Measurements from ENCODE around the gene DAAM1. TPM values are rescaled to one million over a fixed set of nuclear protein-coding genes. Genes with fewer than 3 reads are reported as not detected.

The DAAM1 gene
- total RNA-seq, 1 donor from 2014 or later = 42.0 TPM

DNA sequence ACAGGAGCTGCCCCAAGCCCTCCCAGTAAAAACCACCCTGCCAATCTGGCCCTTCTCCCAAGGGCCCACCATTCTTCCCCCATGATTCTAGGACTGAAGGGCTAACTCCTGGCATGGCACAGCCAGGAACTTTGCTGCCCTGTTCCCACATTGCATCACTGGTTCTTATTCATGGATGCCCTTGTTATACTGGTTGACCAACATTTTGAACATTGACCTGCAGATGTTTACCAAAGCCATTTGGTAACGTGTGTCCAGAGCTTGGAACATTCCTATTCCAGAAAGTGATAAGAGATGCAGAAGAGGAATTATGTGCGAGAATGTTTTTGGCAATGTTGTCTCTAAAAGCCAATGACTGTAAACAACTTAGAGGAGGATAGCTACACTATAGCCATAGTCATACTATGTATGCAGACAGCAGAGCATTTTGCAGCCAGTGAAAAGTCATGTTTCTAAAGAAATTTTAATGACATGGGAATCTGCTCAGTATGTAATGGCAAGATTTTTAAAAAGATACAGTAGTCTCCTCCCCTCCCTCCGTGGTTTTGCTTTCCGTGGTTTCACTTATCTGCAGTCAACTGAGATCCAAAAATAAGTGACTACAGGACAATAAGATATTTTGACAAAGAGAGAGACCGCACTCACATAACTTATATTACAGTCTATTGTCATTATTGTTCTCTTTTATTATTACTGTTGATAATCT is 108.8 kb downstream of the DAAM1 start:
- Histone ChIP-seq H3K36me3 (no peaks in the 10 kb centered on the region), H3K4me1 (peaks cover 60% of the 10 kb centered on the region), H3K4me3 (no peak overlapping the region), H3K9me3 (no peaks in the 10 kb centered on the region), H3K27me3 (no peaks in the 10 kb centered on the region), H3K27ac (peak overlapping the region; percentile 34)
- no peak for DNase-seq (ENCODE audit: extremely low spot score in 2 of 2)
- TF ChIP-seq, protein P1, sequence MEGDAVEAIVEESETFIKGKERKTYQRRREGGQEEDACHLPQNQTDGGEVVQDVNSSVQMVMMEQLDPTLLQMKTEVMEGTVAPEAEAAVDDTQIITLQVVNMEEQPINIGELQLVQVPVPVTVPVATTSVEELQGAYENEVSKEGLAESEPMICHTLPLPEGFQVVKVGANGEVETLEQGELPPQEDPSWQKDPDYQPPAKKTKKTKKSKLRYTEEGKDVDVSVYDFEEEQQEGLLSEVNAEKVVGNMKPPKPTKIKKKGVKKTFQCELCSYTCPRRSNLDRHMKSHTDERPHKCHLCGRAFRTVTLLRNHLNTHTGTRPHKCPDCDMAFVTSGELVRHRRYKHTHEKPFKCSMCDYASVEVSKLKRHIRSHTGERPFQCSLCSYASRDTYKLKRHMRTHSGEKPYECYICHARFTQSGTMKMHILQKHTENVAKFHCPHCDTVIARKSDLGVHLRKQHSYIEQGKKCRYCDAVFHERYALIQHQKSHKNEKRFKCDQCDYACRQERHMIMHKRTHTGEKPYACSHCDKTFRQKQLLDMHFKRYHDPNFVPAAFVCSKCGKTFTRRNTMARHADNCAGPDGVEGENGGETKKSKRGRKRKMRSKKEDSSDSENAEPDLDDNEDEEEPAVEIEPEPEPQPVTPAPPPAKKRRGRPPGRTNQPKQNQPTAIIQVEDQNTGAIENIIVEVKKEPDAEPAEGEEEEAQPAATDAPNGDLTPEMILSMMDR (IDR thresholded peaks at IDR 0.05) = no peak
- TF ChIP-seq POLR2AphosphoS5 (IDR thresholded peaks at IDR 0.05; ENCODE audit: insufficient read depth in 1 of 2, low read depth in 1 of 2) (no peak), POLR2A (IDR thresholded peaks at IDR 0.05) (no peak)
- intact Hi-C loops (cut with DNase I) = no loop called here

DNA sequence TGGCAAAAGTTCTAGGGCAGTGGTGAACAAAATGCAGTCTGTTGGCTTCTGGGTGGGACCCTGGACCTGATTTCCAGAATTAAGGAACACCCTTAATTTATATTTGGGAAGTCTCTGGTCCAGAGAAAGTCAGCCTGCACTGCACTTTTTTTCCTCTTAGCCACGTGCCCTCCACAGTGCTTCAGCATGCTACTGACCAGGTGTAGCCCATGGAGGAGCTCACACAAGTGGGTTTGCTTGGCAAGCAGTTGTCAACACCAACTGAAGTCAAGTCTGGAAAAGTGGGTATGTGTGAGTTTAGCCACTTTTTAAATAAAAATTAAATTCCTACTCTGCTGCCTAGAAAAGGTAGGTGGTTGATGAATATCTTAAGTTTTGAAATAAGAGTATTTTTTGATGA is 111.3 kb downstream of the DAAM1 start:
- no peak overlapping the region for H3K4me3 ChIP-seq
- H3K9me3 ChIP-seq = no peaks in the 10 kb centered on the region
- TF ChIP-seq POLR2A (IDR thresholded peaks at IDR 0.05) = no peak
- no peak for TF ChIP-seq POLR2AphosphoS5 (IDR thresholded peaks at IDR 0.05; ENCODE audit: insufficient read depth in 1 of 2, low read depth in 1 of 2)
- TF ChIP-seq, protein P1 (IDR thresholded peaks at IDR 0.05) = no peak
- no peaks in the 10 kb centered on the region for H3K36me3 ChIP-seq
- no peak for DNase-seq (ENCODE audit: extremely low spot score in 2 of 2)
- no peaks in the 10 kb centered on the region for H3K27me3 ChIP-seq
- H3K27ac ChIP-seq = no peak overlapping the region
- peaks cover 45% of the 10 kb centered on the region for H3K4me1 ChIP-seq
- intact Hi-C loops (cut with DNase I) = no loop called here

DNA sequence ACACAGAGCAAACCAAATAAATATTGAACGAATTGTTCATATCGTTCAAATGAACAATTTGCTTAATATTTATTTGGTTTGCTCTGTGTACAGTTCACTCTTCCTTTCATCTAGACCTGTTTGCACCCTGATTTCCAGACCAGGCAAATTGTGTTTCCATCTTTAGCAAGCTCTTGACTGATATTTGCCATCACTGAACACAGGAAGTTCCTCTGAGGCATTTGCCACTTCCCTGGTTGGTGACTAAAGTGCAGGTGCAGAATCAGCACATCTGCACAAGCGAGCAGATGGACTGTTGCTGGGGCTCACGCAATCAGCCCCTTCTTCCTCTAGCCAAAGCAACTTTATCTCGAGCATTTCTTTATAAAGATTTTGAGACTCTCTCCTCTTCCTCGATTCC is 112.9 kb downstream of the DAAM1 start:
- Histone ChIP-seq H3K27me3 (no peaks in the 10 kb centered on the region), H3K4me3 (no peak overlapping the region), H3K4me1 (peaks cover 45% of the 10 kb centered on the region), H3K36me3 (no peaks in the 10 kb centered on the region), H3K27ac (no peak overlapping the region), H3K9me3 (no peaks in the 10 kb centered on the region)
- TF ChIP-seq, protein P1 (IDR thresholded peaks at IDR 0.05) = no peak
- TF ChIP-seq POLR2A (IDR thresholded peaks at IDR 0.05) (no peak), POLR2AphosphoS5 (IDR thresholded peaks at IDR 0.05; ENCODE audit: insufficient read depth in 1 of 2, low read depth in 1 of 2) (no peak)
- DNase-seq (ENCODE audit: extremely low spot score in 2 of 2) = no peak
- intact Hi-C loops (cut with DNase I) = no loop called here

DNA sequence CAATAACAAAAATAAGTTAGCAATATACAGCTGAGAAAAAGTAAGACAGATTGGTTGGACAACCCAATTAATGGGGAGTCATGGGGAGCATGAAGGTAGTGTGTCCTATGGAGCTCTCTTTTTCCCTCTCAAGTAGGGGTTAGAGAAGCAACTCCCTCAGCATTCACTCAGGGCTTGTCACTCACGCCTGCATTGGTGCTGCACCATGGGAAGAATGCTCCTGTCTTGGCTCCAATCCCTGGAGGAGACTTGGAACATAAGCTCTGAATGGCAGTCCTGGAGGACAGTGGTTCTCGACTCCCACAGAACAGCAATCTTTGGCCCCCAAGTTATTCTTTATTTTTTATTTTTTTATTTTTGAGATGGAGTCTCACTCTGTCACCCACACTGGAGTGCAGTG is 113.8 kb downstream of the DAAM1 start:
- Histone ChIP-seq H3K27ac (no peak overlapping the region), H3K27me3 (no peaks in the 10 kb centered on the region), H3K4me1 (peaks cover 44% of the 10 kb centered on the region), H3K36me3 (no peaks in the 10 kb centered on the region), H3K9me3 (no peaks in the 10 kb centered on the region), H3K4me3 (no peak overlapping the region)
- DNase-seq (ENCODE audit: extremely low spot score in 2 of 2) = no peak
- intact Hi-C loops (cut with DNase I) = no loop called here
- TF ChIP-seq POLR2A (IDR thresholded peaks at IDR 0.05) (no peak), POLR2AphosphoS5 (IDR thresholded peaks at IDR 0.05; ENCODE audit: insufficient read depth in 1 of 2, low read depth in 1 of 2) (no peak)
- TF ChIP-seq, protein P1 (IDR thresholded peaks at IDR 0.05) = no peak

DNA sequence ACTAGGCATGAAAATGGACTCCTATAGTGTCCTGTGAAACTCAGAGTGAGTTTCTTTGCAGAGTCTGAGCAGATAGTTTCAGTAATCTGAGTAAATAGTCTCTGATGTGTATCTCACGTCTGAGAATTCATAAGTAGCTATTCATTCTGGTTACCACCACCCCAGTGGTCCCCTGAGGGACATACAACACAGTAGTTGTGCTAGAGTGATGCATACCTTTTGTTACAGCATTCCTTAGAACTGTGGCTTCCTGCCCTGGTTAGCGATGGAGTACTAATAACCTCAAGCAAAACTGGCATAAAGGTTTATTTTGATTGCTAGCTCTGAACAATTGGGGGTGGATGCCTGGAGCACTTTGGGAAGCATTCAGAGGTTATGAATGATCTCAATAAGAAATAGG is 114.7 kb downstream of the DAAM1 start:
- no peak for DNase-seq (ENCODE audit: extremely low spot score in 2 of 2)
- TF ChIP-seq POLR2A (IDR thresholded peaks at IDR 0.05) (no peak), POLR2AphosphoS5 (IDR thresholded peaks at IDR 0.05; ENCODE audit: insufficient read depth in 1 of 2, low read depth in 1 of 2) (no peak)
- TF ChIP-seq, protein P1 (IDR thresholded peaks at IDR 0.05) = no peak
- peaks cover 42% of the 10 kb centered on the region for H3K4me1 ChIP-seq
- intact Hi-C loops (cut with DNase I) = no loop called here
- H3K4me3 ChIP-seq = no peak overlapping the region
- H3K27ac ChIP-seq = no peak overlapping the region
- H3K36me3 ChIP-seq = no peaks in the 10 kb centered on the region
- no peaks in the 10 kb centered on the region for H3K9me3 ChIP-seq
- no peaks in the 10 kb centered on the region for H3K27me3 ChIP-seq
